K562 (cell line): ENCODE results near the gene CRPPA. TPM values are rescaled to one million over a fixed set of nuclear protein-coding genes. Genes with fewer than 3 reads are reported as not detected.
A peak's percentile ranks its signal among the peaks of the same experiment; 100 is the strongest.

Experiments
- CEBPB ChIP-seq: fragments of 450-650 bp; IDR thresholded peaks from 2 replicates; pipeline ENCODE4 v1.6.1; 2016; ENCODE audit warnings: missing genetic modification characterization, missing compliant biosample characterization
- CREM ChIP-seq: IDR thresholded peaks from 2 replicates; pipeline ENCODE4 v1.6.1; 2014; ENCODE audit warnings: antibody characterized with exemption, low read depth
- CTBP1 ChIP-seq: fragments of 450-650 bp; IDR thresholded peaks from 2 replicates; pipeline ENCODE4 v1.6.1; 2016; ENCODE audit warnings: borderline replicate concordance
- DIDO1 ChIP-seq: fragments of 450-650 bp; IDR thresholded peaks from 2 replicates; pipeline ENCODE4 v1.6.1; 2016; ENCODE audit warnings: low read depth, missing biosample characterization, missing genetic modification characterization
- DMBX1 ChIP-seq: fragments of 250-450 bp; sonication (Bioruptor Pico); IDR thresholded peaks from 2 replicates; pipeline ENCODE4 v1.8.0; 2022; ENCODE audit warnings: inconsistent platforms, mild to moderate bottlenecking, moderate library complexity, borderline replicate concordance
- KDM1A ChIP-seq, 2 experiments: fragments of 450-650 bp; IDR thresholded peaks; 2 replicates each; pipeline ENCODE4 v1.6.1; 2016; ENCODE audit warnings: mild to moderate bottlenecking in 2 of 2
- MAFG ChIP-seq: fragments of 450-650 bp; conservative IDR thresholded peaks from 2 replicates; pipeline ENCODE4 v1.6.1; 2016; ENCODE audit warnings: missing genetic modification characterization, missing compliant biosample characterization
- MCM7 ChIP-seq, 2 experiments: fragments of 450-650 bp; IDR thresholded peaks; 2 replicates each; pipeline ENCODE4 v1.6.1; 2016 to 2018
- MIER1 ChIP-seq: fragments of 450-650 bp; IDR thresholded peaks from 2 replicates; pipeline ENCODE4 v1.6.1; 2016; ENCODE audit warnings: antibody characterized with exemption, mild to moderate bottlenecking, low read depth
- RREB1 ChIP-seq: fragments of 250-450 bp; sonication (Bioruptor Pico); IDR thresholded peaks from 2 replicates; pipeline ENCODE4 v1.4.0; 2020
- SMAD3 ChIP-seq: fragments of 450-650 bp; formaldehyde crosslinking; conservative IDR thresholded peaks from 2 replicates; pipeline ENCODE4 v1.4.0; 2020; ENCODE audit warnings: mild to moderate bottlenecking
- YY1 ChIP-seq, 3 experiments: IDR thresholded peaks; 2 replicates each; pipeline ENCODE4 v1.6.1; 2011; ENCODE audit warnings: low read length in 2 of 3, mild to moderate bottlenecking in 2 of 3, moderate library complexity in 2 of 3, borderline replicate concordance in 1 of 3, control low read depth in 1 of 3, low read depth in 1 of 3; ENCODE audit not compliant: insufficient read depth in 3 of 3, insufficient replicate concordance in 2 of 3, control insufficient read depth in 1 of 3, insufficient read length in 1 of 3; ENCODE audit errors: extremely low read depth in 1 of 3
- ZEB2 ChIP-seq: fragments of 450-650 bp; IDR thresholded peaks from 2 replicates; pipeline ENCODE4 v1.6.1; 2016
- ZNF146 ChIP-seq: IDR thresholded peaks from one replicate; pipeline ENCODE4 v1.6.1; 2018; ENCODE audit warnings: missing compliant biosample characterization; ENCODE audit not compliant: unreplicated experiment
- ZNF197 ChIP-seq: fragments of 200-800 bp; sonication (Bioruptor generic); IDR thresholded peaks from 2 replicates; pipeline ENCODE4 v1.6.1; 2016; ENCODE audit warnings: low read depth, missing genetic modification characterization, missing compliant biosample characterization
- ZNF444 ChIP-seq: fragments of 250-450 bp; sonication (Bioruptor Pico); IDR thresholded peaks from 2 replicates; pipeline ENCODE4 v1.4.0; 2020; ENCODE audit warnings: mild to moderate bottlenecking, moderate library complexity
- ZZZ3 ChIP-seq: fragments of 450-650 bp; IDR thresholded peaks from 2 replicates; pipeline ENCODE4 v1.6.1; 2016; ENCODE audit warnings: antibody characterized with exemption, mild to moderate bottlenecking, moderate library complexity
- polyA plus RNA-seq, 8 experiments: library from polyadenylated mRNA; depleted of rRNA in 4 of 8; stranded (reverse) in 5 of 8; unstranded in 3 of 8; fragments of >200 nt; fragmentation: Nextera tagmentation in 2 of 8; fragmentation: Illumina TruSeq in 1 of 8; extraction: Ambion mirVana in 2 of 8; extraction: Trizol in 1 of 8; gene quantifications; 2 replicates each; pipeline versions ENCODE4 v1.2.1 to v1.2.3, GENCODE V29; 2011 to 2014; ENCODE audit warnings: inconsistent platforms in 1 of 8, missing spikeins in 1 of 8
- total RNA-seq, 7 experiments: library from RNA; depleted of rRNA in 6 of 7; stranded (reverse); fragments of >200 nt in 6 of 7; fragmentation: Illumina TruSeq in 2 of 7; extraction: Trizol in 2 of 7; gene quantifications; 2 replicates each; pipeline versions ENCODE4 v1.2.1 to v1.2.3, GENCODE V29; 2011 to 2021; ENCODE audit warnings: low replicate concordance in 1 of 7
- TF ChIP-seq, protein P1 (sequence below): fragments of 200-800 bp; sonication (Bioruptor generic); IDR thresholded peaks from 2 replicates; pipeline ENCODE4 v1.6.1; 2017; ENCODE audit warnings: missing genetic modification characterization, missing compliant biosample characterization
- TF ChIP-seq, protein P2 (sequence below): fragments of 250-450 bp; sonication (Bioruptor Pico); IDR thresholded peaks from 2 replicates; pipeline ENCODE4 v1.8.0; 2021; ENCODE audit warnings: mild to moderate bottlenecking, moderate library complexity

CRPPA gene
- total and polyA plus RNA-seq, 9 of the 15 experiments (the other 6 are each of a cell fraction or from before 2014, with no cell fraction given): 3.9 to 14.4 (median 7.8) TPM

GRCh38 chr7:16416289-16417282, 4.8 kb downstream of the CRPPA start (continued):
- no peak for TF ChIP-seq SMAD3 (CRISPR knock-in tag)
- TF ChIP-seq YY1 (IDR thresholded peaks at IDR 0.05; ENCODE audit: borderline replicate concordance in 1 of 3, control insufficient read depth in 1 of 3, extremely low read depth in 1 of 3, insufficient read depth in 3 of 3, insufficient read length in 1 of 3, insufficient replicate concordance in 2 of 3, low read depth in 1 of 3, low read length in 2 of 3): no peak
- TF ChIP-seq MIER1: no peak
- no peak for TF ChIP-seq ZZZ3
- no peak for TF ChIP-seq MCM7 (IDR thresholded peaks at IDR 0.05)
- no peak for TF ChIP-seq ZNF146 (CRISPR knock-in tag)
- TF ChIP-seq RREB1 (CRISPR knock-in tag): no peak
- peak; percentile 93 for TF ChIP-seq MAFG (tag)
- no peak for TF ChIP-seq DMBX1 (CRISPR knock-in tag)
- 0 out of 2 replicates have a peak, but pooled peaks have one; percentile 32 for TF ChIP-seq DIDO1 (tag)
- TF ChIP-seq ZNF444 (CRISPR knock-in tag): no peak
- no peak for TF ChIP-seq CEBPB (tag)
- TF ChIP-seq CREM: no peak; the same call in 1 of the 2 replicates
- TF ChIP-seq, protein P1, sequence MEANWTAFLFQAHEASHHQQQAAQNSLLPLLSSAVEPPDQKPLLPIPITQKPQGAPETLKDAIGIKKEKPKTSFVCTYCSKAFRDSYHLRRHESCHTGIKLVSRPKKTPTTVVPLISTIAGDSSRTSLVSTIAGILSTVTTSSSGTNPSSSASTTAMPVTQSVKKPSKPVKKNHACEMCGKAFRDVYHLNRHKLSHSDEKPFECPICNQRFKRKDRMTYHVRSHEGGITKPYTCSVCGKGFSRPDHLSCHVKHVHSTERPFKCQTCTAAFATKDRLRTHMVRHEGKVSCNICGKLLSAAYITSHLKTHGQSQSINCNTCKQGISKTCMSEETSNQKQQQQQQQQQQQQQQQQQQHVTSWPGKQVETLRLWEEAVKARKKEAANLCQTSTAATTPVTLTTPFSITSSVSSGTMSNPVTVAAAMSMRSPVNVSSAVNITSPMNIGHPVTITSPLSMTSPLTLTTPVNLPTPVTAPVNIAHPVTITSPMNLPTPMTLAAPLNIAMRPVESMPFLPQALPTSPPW (CRISPR knock-in tag): no peak; the same call in 1 of the 2 replicates
- TF ChIP-seq KDM1A (IDR thresholded peaks at IDR 0.05): peak; percentile 62 to 74
- TF ChIP-seq, protein P2, sequence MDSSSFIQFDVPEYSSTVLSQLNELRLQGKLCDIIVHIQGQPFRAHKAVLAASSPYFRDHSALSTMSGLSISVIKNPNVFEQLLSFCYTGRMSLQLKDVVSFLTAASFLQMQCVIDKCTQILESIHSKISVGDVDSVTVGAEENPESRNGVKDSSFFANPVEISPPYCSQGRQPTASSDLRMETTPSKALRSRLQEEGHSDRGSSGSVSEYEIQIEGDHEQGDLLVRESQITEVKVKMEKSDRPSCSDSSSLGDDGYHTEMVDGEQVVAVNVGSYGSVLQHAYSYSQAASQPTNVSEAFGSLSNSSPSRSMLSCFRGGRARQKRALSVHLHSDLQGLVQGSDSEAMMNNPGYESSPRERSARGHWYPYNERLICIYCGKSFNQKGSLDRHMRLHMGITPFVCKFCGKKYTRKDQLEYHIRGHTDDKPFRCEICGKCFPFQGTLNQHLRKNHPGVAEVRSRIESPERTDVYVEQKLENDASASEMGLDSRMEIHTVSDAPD (CRISPR knock-in tag): no peak
- 0 out of 2 replicates have a peak, but pooled peaks have one; percentile 21 for TF ChIP-seq ZNF197
- TF ChIP-seq ZEB2: peak; percentile 32; the same call in 1 of the 2 replicates
- peak; percentile 69 for TF ChIP-seq CTBP1
